B cell (primary cell): ENCODE measurements around the gene RPL32. TPM values are rescaled to one million over a fixed set of nuclear protein-coding genes. Genes with fewer than 3 reads are reported as not detected.
A peak's percentile ranks its signal among the peaks of the same experiment; 100 is the strongest.

Experiments
- ATAC-seq: fragments of 200-7000 bp; cut with Tn5 transposase; one replicate; pipeline ENCODE4 v1.10.0; 2021; ENCODE audit warnings: low read depth, mild to moderate bottlenecking, moderate number of reproducible peaks, moderate library complexity
- CTCF ChIA-PET: fragments of 350-600 bp; sonication (Branson Sonifier 250); formaldehyde crosslinking; loops from one replicate; lab custom pipeline; 2021; ENCODE audit warnings: antibody characterized with exemption, inconsistent platforms; lab: Charles Lee
- POLR2A ChIA-PET: fragments of 350-600 bp; sonication (Branson Sonifier 250); formaldehyde crosslinking; loops from one replicate; lab custom pipeline; 2021; ENCODE audit warnings: antibody characterized with exemption; lab: Charles Lee
- DNase-seq: peaks from one replicate; pipeline ENCODE4 v3.0.0; 2013
- H2AFZ ChIP-seq: 2 replicates; pipeline ENCODE4 v1.6.1; 2012; ENCODE audit warnings: mild to moderate bottlenecking, low read depth, low read length; ENCODE audit not compliant: insufficient read depth, poor library complexity, severe bottlenecking
- H3K27ac ChIP-seq, 2 donors: 1 replicate in 1 of 2; 2 replicates in 1 of 2; pipeline ENCODE4 v1.5.1; 2012 to 2013; ENCODE audit warnings: low read length in 2 of 2, mild to moderate bottlenecking in 2 of 2, moderate library complexity in 1 of 2
- H3K27me3 ChIP-seq, 4 experiments: fragments of 200-600 bp in 1 of 4; sonication (generic) in 1 of 4; replicated peaks in 1 of 4; 1 replicate in 2 of 4; 2 replicates in 2 of 4; pipeline versions ENCODE4 v1.6.1 to v1.7.0; 2013 to 2016; ENCODE audit warnings: low read length in 3 of 4, mild to moderate bottlenecking in 2 of 4, mixed read lengths in 1 of 4, moderate library complexity in 1 of 4; ENCODE audit not compliant: insufficient read depth in 4 of 4, control insufficient read depth in 3 of 4; ENCODE audit errors: control extremely low read depth in 1 of 4
- H3K36me3 ChIP-seq, 2 experiments: replicated peaks in 1 of 2; 1 replicate in 1 of 2; 2 replicates in 1 of 2; pipeline versions ENCODE4 v1.6.1 to v1.7.1; 2013; ENCODE audit warnings: low read length in 1 of 2; ENCODE audit not compliant: insufficient read depth in 2 of 2, control insufficient read depth in 1 of 2; ENCODE audit errors: control extremely low read depth in 1 of 2, extremely low read depth in 1 of 2
- H3K4me1 ChIP-seq, 2 donors: fragments of 200-600 bp in 1 of 2; sonication (generic) in 1 of 2; 1 replicate in 1 of 2; 2 replicates in 1 of 2; pipeline versions ENCODE4 v1.5.1 to v1.6.1; 2013 to 2017; ENCODE audit warnings: low read length in 2 of 2; ENCODE audit not compliant: control insufficient read depth in 2 of 2, insufficient read depth in 2 of 2
- H3K4me2 ChIP-seq: replicated peaks from 2 replicates; pipeline ENCODE3; 2012; ENCODE audit warnings: mild to moderate bottlenecking, low read depth, low read length; ENCODE audit not compliant: poor library complexity, severe bottlenecking
- H3K4me3 ChIP-seq, 5 experiments: fragments of 200-600 bp in 1 of 5; sonication (generic) in 1 of 5; 1 replicate in 3 of 5; 2 replicates in 2 of 5; pipeline versions ENCODE4 v1.5.1 to v1.7.0; 2011 to 2016; ENCODE audit warnings: low read length in 4 of 5, mild to moderate bottlenecking in 4 of 5, low read depth in 2 of 5, control low read depth in 1 of 5, moderate library complexity in 1 of 5; ENCODE audit not compliant: insufficient read depth in 1 of 5; ENCODE audit errors: control extremely low read depth in 1 of 5, extremely low read depth in 1 of 5
- H3K79me2 ChIP-seq: fragments of 200-600 bp; sonication (generic); one replicate; pipeline ENCODE4 v1.6.0; 2016; ENCODE audit warnings: low read length; ENCODE audit not compliant: control insufficient read depth, insufficient read depth
- H3K9ac ChIP-seq: fragments of 200-600 bp; sonication (generic); 2 replicates; pipeline ENCODE4 v1.6.1; 2017; ENCODE audit warnings: mild to moderate bottlenecking, low read length, moderate library complexity
- H3K9me3 ChIP-seq, 3 donors: one replicate each; pipeline versions ENCODE4 v1.6.1 to v1.7.1; 2013; ENCODE audit warnings: low read length in 2 of 3; ENCODE audit not compliant: control insufficient read depth in 2 of 3, insufficient read depth in 1 of 3; ENCODE audit errors: control extremely low read depth in 1 of 3
- H4K20me1 ChIP-seq: 2 replicates; pipeline ENCODE4 v1.6.0; 2012; ENCODE audit warnings: mild to moderate bottlenecking, low read length; ENCODE audit not compliant: insufficient read depth, control insufficient read depth, poor library complexity, severe bottlenecking
- H3K27ac Mint-ChIP-seq: one replicate; pipeline ENCODE4 v1.8.0; 2021; ENCODE audit warnings: mixed read lengths
- H3K27me3 Mint-ChIP-seq: one replicate; pipeline ENCODE4 v1.8.0; 2021; ENCODE audit warnings: mixed read lengths
- H3K4me1 Mint-ChIP-seq: one replicate; pipeline ENCODE4 v1.8.0; 2021; ENCODE audit warnings: mixed read lengths
- H3K4me3 Mint-ChIP-seq: one replicate; pipeline ENCODE4 v1.8.0; 2021; ENCODE audit warnings: mixed read lengths
- H3K9me3 Mint-ChIP-seq: one replicate; pipeline ENCODE4 v1.8.0; 2022; ENCODE audit warnings: mixed read lengths; ENCODE audit not compliant: insufficient read depth
- CTCF ChIP-seq: fragments of 200-600 bp; IDR thresholded peaks from one replicate; pipeline ENCODE4 v1.8.0; 2022; ENCODE audit warnings: antibody characterized with exemption, mild to moderate bottlenecking
- EZH2 ChIP-seq: IDR thresholded peaks from 2 replicates; pipeline ENCODE4 v1.6.1; 2012; ENCODE audit warnings: borderline replicate concordance, low read depth, mild to moderate bottlenecking, moderate library complexity, low read length; ENCODE audit not compliant: insufficient read depth, poor library complexity, severe bottlenecking
- WGBS: methylation state at CpG from one replicate; pipeline ENCODE4 v1.1.5; 2013; ENCODE audit warnings: missing lambda C conversion rate; ENCODE audit not compliant: insufficient coverage; 5-methylcytosine and 5-hydroxymethylcytosine counted together
- intact Hi-C: fragments of 100-400 bp; cut with micrococcal nuclease; formaldehyde crosslinking; loops from one replicate; pipeline ENCODE4 v1.10.0; 2022
- polyA minus RNA-seq: library from RNA; depleted of rRNA, polyadenylated mRNA; stranded (reverse); fragments of >200 nt; gene quantifications from 2 replicates; pipeline ENCODE4 v1.2.3, GENCODE V29; 2012
- polyA plus RNA-seq: library from polyadenylated mRNA; depleted of rRNA; stranded (reverse); fragments of >200 nt; gene quantifications from 2 replicates; pipeline ENCODE4 v1.2.3, GENCODE V29; 2012
- total RNA-seq, 2 donors: library from RNA; stranded (reverse); fragments of 120-200 nt in 1 of 2; gene quantifications; 1 replicate in 1 of 2; 2 replicates in 1 of 2; pipeline versions ENCODE4 v1.2.3 to v1.2.4, GENCODE V29; 2013 to 2022

RPL32 gene
- 2,575 and 2,756 TPM in 2 replicates for total RNA-seq
- total RNA-seq (2013) = 4,655 TPM
- 1,111 and 2,160 TPM in 2 replicates for polyA plus RNA-seq
- polyA minus RNA-seq = 2,306 and 2,807 TPM in 2 replicates

DNA sequence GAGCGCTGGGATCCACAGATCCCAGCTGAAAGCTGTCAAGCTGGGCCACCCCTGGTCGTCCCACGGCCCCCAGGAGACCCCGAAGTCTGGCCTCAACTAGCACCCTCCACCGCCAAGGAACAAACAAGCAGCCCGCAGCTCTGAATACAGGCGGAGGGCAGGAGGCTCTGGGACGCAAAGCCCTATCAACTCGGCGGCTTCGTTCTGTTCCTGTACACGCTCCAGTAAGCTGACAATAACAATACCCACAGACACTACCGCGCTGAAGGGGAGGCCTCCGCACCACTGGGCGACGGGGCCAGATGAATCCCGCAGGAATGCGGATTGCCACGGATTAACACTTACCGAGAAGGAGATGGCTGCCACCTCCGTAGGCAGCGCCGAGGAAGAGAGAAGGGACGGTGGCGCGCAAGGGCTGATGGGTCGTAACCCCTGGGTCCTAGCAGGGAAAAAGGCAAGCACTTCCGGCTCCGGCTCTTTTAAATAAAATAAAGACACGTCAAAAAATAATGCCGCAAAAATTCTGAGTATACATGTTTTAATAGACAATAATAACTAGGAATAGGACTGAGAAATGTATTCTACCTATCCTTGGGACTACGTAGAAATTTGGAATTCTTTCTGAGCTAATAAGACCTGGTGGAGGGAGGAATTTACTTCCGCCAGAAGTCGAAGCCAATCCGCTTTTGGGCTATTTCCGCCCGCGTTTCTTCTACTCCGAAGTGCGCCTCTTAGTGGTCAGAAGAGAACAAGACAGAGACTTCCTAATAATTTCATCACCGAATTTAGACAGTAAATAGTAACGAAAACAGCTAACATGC lies at the start of gene RPL32:
Gene RPL32 (minus strand): TSS at position 417 of the 821 bp plus-strand sequence. CDS start 1,328 bp downstream, outside the sequence.
- Histone ChIP-seq H3K9me3 (no peaks in the 10 kb centered on the region), H3K36me3 (peaks cover 11 to 38% of the 10 kb centered on the region in 2 experiments), H3K4me2 (peak within 1 kb of the TSS; percentile 78), H4K20me1 (peaks cover 37% of the 10 kb centered on the region), H3K4me3 (peak within 1 kb of the TSS; percentile 83 to 99 (median 90)), H3K4me1 (peaks cover 14 to 30% of the 10 kb centered on the region in 2 donors), H3K27me3 (no peaks in the 10 kb centered on the region), H3K79me2 (no peaks in the 10 kb centered on the region), H2AFZ (peak within 1 kb of the TSS; percentile 89), H3K27ac (peak within 1 kb of the TSS; percentile 96 to 97), H3K9ac (peak within 1 kb of the TSS; percentile 92)
- Mint-ChIP-seq H3K4me1 (peaks cover 45% of the 10 kb centered on the region), H3K4me3 (peak within 1 kb of the TSS; percentile 99), H3K27me3 (no peaks in the 10 kb centered on the region), H3K9me3 (no peaks in the 10 kb centered on the region), H3K27ac (peak within 1 kb of the TSS; percentile 99)
- under 1% methylated on average over 33 of the region's 43 CpGs for WGBS
- peak; percentile 92 for ATAC-seq
- TF ChIP-seq EZH2 (no peak), CTCF (peak; percentile 86)
- ChIA-PET POLR2A (interaction anchor here (0.6 to 1.5 kb wide), 8 partner anchors 11 to 1197 kb away, joined by 3 to 6 read pairs (median 4); partner anchors contain the start of gene RAF1), CTCF (interaction anchor here (0.6 to 2.9 kb wide), 33 partner anchors 9 to 441 kb away, joined by 3 to 26 read pairs (median 3); partner anchors contain the start of genes CAND2 and RAF1)
- intact Hi-C loops = loop anchor here (1.0 kb wide), 8 partner anchors 27 to 639 kb away; partner anchors contain the start of genes HDAC11, MKRN2 and RAF1
- DNase-seq = peak; percentile 96
